HG03378 (cell line): ENCODE measurements around the gene WDR27.

Experiments used
- ATAC-seq: cut with Tn5 transposase; IDR thresholded peaks from one replicate; pipeline ENCODE4 v1.9.1; 2021; ENCODE audit warnings: mild to moderate bottlenecking, moderate library complexity; ENCODE audit not compliant: unreplicated experiment

Gene WDR27

DNA sequence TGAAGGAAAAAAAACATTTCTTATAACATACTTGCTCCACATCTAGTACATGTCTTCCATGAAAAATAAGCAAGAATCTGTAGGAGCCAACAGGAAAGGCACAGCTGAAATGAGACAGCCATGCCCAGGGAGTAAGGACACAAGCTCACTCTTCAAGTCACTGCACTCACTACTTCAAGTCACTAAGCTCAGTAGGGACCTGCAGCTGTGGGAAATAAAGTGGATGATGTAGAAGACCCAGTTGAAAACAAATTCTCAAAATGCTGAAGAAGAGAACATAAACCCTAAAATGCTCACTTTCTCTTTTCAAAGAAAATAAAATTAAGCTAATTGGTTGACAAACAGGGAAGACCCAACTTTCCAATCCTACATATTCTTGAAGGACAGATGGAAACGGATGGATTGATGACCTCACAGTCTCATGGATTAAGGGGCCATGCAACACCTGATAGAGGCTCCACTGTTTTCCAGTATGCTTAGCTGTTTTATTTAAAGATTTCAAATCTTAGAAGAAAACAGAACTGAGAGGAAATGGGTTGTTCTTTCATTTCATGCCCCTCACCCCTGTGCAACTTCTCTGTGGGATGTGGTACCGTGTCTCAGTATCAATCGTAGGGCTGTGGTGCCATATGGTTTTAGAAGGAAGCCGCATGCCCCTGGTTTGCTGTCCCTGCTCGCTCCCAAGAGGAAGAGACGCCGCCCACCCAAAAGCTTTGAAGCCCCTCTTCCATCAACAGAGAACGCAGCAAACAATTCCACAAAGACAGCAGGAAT is 133.3 kb downstream of the WDR27 start:
- ATAC-seq: no peak

DNA sequence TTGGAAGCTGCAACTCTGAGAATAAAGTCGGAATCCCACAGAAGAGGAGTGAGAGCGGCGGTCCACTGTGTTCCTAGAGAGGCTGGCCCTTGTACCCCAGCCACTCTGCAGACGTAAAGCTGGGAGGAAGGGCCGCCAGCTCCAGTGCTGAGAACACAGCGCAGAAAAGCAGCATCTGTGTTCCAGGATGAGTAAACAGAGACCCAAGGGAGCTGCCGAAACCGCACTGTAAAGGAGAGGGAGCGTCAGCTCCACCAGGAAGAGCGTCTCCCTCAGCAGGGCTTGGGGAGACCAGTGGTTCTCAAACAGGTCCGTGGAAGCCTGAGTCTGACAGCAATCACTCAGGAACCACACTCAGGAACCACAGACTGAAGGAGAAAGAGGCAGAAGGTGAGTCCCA is 134.0 kb downstream of the WDR27 start:
- no peak for ATAC-seq

DNA sequence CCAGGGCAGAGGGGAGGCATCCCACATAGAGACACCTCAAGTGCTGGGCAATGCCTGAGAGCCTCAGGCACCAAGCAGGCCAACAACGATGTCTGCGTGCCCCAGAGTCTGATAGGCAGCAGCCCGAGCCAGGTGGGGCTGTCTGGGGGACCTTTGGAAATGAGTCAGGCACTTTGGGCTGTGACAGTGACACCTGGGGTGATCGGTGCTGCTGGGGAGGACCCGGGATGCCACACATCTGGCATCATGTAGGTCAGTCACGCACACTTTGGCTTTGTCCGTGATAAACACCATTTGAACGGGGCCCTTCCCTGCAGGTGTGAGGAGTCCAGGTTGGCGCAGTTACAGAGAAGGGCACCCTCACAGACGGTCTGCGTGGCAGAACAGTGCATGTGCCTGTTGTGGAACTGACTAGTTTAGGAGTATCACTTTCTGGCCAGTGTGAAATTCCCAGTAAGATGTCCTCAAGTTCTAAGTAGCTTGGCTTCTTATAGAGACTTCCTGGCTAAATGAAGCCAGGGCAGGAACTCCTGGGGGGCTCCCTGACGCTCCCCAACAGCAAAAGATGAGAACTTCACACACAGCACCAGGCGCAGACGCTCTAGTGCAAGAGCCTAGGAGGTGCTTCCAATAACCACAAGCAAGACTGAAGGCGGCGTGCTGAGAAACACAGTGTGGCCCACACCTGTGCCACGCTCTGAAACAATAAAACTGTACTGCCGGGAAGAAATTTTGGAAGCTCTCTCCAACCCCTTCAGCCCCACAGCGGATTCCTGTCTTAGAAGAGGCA is 134.7 kb downstream of the WDR27 start:
- no peak for ATAC-seq

- ATAC-seq: no peak
Measured at GRCh38 chr6:169566319-169566718, 135.5 kb downstream of the WDR27 start.

GRCh38 chr6:169564453-169565240 is 137.2 kb downstream of the WDR27 start:
- ATAC-seq: no peak

GRCh38 chr6:169561665-169562064 is 140.2 kb downstream of the WDR27 start:
- no peak for ATAC-seq

- ATAC-seq: no peak
Measured at GRCh38 chr6:169559592-169559991, 142.2 kb downstream of the WDR27 start.

- no peak for ATAC-seq
Measured at GRCh38 chr6:169558774-169559441, 142.9 kb downstream of the WDR27 start.

DNA sequence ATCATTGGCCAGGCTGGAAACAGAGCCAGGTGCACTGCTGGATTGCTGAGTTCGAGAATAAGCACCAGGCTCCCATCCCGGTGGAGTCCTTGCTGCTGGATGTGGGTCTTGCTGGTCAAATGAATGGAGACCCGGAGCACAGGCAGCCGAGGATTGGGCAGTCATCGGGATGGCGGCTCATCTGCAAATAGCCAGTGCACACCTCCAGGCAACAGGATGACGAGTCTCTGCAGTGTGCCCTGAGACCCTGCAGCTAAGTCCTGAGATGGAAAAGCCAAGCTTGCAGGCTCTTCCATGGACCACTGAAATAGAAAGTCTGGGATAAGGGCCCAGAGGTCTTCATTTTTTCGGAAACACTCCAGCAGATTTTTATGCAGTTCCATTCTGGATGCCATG is 143.5 kb downstream of the WDR27 start:
- ATAC-seq: no peak

DNA sequence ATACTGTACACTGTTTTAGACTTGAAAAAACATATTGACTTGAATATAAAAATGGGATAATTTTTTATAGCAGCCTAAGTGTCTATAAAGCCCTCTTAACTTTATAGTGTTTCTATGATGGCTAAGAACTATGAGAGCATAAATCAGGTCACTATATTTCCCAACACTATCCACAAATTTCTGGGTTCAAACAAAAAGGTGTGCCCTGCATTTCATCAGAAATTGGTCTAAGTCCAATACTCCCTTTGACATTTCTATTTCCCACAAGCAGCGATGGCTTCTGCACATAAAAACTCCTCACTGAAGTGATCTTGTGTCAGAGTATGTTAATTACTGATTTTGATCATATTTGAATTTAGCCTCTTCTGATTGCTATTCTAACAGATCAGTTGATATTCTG is 143.9 kb downstream of the WDR27 start:
- ATAC-seq: no peak

DNA sequence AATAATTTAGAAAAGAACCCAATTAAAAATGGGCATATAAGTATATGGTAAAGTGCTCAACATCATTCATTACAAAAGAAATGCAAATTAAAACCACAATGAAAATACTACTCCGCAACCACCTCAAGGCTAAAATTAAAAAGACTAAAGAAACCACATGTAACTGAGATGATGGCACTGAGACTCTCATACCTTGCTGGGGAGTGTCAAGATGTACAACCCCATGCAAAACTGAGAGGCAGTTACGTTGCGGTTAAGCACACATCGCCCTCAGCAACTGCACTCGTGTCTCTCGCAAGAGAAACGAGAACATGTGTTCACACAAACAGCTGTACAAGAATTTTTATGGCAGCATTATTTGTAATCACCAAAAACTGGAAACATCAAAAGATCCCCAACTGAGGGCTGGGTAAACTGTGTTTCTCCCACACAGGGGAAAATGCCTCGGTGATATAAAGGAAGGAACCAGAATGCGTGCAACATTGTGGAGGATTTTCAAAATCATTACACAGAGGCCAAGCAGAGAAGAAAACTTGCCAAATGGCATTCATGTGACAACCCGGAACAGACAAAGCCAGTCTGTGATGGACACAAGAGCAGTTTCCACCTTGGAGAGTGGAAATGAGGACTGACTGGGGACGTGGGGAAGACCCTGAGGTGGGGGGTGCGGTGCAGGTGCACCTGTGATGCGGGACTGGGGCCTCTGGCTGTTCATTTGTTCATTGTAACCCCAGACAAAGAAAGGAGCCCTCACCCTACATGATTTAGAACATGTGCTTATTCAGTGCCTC is 144.9 kb downstream of the WDR27 start:
- ATAC-seq: peak; percentile 99

- ATAC-seq: no peak
Measured at GRCh38 chr6:169555971-169556617, 145.7 kb downstream of the WDR27 start.

DNA sequence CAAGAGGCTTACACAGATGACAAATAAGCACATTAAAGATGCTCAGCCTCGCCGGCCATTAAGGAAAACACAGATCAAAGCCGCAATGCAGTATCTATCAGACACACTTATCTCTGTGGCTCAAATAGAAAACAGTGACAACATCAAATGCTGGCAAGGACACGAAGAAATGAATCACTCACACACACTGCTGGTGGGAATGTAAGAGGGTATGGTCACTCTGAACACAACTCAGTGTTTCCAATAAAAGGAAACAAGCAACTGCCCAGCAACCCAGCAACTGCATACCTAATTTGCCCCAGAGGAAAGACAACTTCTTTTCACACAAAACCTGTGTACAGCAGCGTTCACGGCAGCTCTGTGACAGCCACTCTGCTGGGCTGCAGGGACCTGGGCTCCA is 155.8 kb downstream of the WDR27 start:
- ATAC-seq: no peak

DNA sequence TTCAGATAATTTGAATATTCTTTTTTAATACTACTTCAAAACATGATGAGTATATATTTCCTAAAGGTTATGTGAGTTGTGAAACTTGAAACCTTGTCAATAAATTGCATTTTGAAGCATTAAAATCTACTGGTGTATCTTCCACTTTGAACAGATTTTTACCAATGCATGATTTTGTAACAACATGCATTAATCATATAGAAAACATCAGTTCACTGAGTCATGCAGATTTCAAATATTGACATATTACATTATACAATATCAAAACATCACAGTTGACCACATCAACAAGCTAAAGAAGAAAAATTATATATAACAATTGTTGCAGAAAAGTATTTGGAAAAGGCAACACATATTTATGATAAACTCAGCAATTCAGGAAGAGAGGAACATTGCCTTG is 158.1 kb downstream of the WDR27 start:
- no peak for ATAC-seq

GRCh38 chr6:169542491-169542890 is 159.3 kb downstream of the WDR27 start:
- no peak for ATAC-seq

DNA sequence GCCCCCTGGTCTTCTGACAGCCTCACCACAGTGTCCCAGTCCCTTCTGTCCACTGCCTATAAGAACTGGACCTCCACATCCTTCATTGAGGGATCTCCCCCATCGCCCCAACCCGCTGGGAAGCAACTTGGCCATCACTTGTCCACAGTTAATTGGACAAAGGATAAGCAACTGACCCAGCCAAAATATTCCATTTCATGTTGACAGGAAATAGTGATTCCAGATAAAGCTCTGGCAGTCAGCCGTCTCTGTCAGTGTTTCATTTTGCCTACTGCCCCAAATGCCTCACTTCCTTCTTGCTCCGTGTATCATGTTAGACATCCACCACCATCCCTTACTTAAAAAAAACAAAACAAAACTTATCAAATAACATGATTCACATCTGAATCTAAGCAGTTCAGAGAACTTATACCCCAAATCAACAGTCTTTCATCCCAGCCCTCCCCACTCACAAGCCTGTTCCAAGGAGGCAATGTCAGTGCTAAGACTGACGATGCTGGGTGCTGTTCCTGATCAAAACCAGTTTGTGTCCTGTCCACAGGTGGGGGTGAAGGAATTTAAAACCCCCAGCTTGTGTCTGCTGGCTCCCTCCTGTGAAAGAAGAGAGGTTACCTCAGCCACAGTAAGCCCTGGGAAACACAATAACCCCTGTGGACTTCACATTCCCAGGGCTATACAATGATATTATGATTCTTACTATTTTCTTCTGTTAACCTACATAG is 162.5 kb downstream of the WDR27 start:
- ATAC-seq: no peak

DNA sequence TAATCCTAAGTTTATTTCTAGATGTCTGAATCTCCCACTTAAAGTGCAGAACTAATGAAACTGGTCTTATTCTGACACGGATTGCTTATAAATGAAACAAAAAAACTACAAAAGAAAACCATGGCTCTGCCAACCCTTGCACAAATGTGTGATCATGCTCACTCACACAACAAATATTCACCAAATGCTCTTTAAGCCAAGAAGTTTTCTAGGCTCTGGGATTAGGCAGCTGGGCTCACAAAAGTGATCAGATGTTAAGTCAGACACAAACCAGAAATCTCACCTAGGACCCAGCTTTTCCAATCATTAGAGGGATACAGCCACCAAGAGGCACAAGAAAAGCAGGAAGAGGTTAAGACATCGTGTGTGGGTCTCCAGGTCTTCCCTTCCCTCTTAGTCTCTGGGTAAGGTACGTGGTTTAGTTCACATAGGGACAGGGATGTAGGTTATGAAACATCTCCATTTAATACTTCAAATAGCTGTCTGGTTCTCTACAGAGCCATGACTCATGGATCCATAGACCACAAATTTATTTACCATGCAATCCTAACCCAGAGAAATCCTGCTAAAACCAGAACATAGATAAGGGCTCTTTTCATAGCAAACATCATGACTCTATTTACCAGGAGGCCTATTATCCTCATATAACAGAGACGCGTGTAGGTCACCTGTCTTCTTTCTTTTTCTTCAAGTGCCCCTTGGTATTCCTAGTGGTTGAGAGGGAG is 165.2 kb downstream of the WDR27 start:
- ATAC-seq: no peak

DNA sequence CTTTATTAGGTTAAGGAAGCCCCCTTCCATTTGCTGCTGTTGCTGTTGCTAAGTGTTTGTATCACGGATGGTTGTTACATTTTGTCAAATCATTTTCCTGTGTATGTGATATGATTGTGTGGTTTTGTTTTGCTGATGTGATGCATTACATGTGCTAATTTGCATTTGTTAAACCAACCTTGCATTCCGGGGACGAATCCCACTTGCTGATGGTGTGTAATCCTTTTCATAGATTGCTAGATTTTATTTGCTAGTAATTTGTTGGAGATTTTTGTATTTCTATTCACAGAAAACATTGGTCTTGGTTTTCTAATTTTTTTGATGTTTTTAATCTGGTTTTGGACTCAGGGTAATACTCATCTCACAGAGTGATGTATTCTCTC is 167.8 kb downstream of the WDR27 start:
- no peak for ATAC-seq
